ENCODE measurements around the gene EPB42.
"Not testable (repeated sequence)": the region's sequence is repeated elsewhere in the genome, so short reads cannot be mapped to it uniquely, and the experiment has no call there.

EPB42 gene

GRCh38 chr15:43189296-43189695, 31.5 kb downstream of the EPB42 start:
- peak in 1 of 2 donors; percentile 15 for DNase-seq (ENCODE audit: low read depth in 2 of 2)
- no peak for TF ChIP-seq CTCF (IDR thresholded peaks at IDR 0.05; ENCODE audit: low read depth, low read length)
- no peak overlapping the region for H3K4me3 ChIP-seq (replicated peaks in 1 of 2; ENCODE audit: low read depth in 2 of 2, low read length in 2 of 2)

GRCh38 chr15:43187544-43188155, 33.2 kb downstream of the EPB42 start:
- TF ChIP-seq CTCF (IDR thresholded peaks at IDR 0.05; ENCODE audit: low read depth, low read length): peak; percentile 65
- H3K4me3 ChIP-seq (replicated peaks in 1 of 2; ENCODE audit: low read depth in 2 of 2, low read length in 2 of 2): no peak overlapping the region
- DNase-seq (ENCODE audit: low read depth in 2 of 2): peak; percentile 71 to 79

DNA sequence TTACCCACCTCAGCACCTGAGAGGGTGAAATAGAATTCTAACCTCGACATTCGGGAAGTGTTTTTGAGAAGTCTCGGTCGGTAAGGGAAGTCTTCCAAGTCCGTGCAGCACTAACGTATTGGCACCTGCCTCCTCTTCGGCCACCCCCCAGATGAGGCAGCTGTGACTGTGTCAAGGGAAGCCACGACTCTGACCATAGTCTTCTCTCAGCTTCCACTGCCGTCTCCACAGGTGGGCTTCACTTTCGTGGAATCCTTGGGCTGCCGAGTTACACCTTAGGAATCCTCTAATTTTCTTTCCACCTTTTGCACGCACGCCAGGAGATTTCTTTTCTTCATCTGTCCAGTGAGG, 34.8 kb downstream of the EPB42 start:
- no peak for DNase-seq (ENCODE audit: low read depth in 2 of 2)
- H3K4me3 ChIP-seq (replicated peaks in 1 of 2; ENCODE audit: low read depth in 2 of 2, low read length in 2 of 2): peak overlapping the region; percentile 74 to 81
- TF ChIP-seq CTCF (IDR thresholded peaks at IDR 0.05; ENCODE audit: low read depth, low read length): no peak

DNA sequence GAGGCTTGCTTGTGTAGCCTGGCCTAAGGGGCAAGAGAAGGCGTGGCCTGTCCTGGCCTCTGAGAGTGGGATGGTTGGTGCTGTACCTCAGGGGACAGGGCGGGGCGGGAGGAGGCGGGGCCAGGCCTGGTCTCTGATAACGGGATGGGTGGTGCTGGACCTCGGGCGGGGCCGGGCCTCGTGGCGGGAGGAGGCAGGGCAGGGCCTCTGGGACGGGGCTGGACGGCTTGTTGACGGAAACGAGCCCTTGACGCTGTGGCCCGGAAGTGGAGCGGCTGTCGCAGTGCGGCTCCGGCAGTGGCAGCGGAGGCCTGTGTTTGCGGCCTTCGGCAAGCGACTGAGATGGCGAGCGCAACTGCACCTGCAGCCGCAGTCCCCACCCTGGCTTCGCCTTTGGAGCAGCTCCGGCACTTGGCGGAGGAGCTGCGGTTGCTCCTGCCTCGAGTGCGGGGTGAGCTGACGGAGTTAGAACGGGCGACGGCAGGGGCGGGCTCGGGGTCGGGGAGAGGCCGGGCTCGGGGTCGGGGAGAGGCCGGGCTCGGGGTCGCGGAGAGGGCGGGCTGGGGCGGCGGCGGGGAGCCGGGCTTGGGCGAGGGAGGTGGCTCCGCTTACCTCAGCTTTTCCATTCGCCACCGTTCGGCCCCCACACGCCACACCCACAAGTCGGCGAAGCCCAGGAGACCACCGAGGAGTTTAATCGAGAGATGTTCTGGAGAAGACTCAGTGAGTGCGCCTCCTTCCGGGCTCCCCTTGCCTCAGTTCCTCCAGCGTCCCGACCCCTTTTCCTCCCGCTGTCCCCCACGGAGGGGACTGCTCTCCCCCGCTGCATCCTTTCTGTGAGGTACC, 35.4 kb downstream of the EPB42 start, which contains the start of gene CCNDBP1:
TSS of gene CCNDBP1 (plus strand) at position 247 of the 846 bp plus-strand sequence. CDS start at position 343, 96 bp downstream.
- H3K4me3 ChIP-seq (replicated peaks in 1 of 2; ENCODE audit: low read depth in 2 of 2, low read length in 2 of 2): peak within 1 kb of the TSS; percentile 74 to 81
- TF ChIP-seq CTCF (IDR thresholded peaks at IDR 0.05; ENCODE audit: low read depth, low read length): peak; percentile 40
- peak; percentile 68 to 77 for DNase-seq (ENCODE audit: low read depth in 2 of 2)

DNA sequence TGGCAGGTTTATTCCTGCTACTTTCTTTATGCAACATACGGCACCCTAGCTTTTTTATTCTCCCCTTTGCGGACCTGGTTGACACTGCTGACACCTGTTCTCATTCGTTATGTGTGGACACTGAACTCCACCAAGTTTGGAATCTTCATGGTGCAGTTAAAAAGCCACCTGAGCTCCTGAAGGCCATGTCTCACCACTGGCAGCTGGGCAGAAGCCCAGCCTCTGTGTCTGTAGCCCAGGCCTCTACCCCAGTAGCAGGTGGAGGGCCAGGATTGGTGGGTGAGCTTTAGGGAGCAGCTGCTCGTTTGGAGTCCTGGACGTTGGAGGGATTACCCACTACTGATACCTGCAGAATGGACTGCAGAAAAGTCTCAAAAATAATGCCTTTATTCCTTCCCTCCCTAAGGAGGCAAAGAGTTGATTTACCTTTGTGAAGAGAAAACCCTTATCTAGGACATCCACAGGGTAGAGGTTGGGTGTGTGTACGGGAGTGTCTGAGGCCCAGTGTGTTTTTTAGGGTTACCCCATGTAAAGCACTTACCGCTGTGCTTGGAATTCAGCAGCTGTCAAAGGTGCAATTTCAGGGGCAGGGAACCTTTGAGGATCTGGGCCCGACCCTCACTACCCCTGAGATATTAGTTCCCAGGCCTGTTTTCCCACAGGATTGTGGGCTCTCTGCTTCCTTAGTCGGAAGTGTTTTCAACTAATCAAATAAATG, 36.3 kb downstream of the EPB42 start:
- TF ChIP-seq CTCF (IDR thresholded peaks at IDR 0.05; ENCODE audit: low read depth, low read length): no peak
- H3K4me3 ChIP-seq (replicated peaks in 1 of 2; ENCODE audit: low read depth in 2 of 2, low read length in 2 of 2): peak overlapping the region; percentile 74 to 81
- DNase-seq (ENCODE audit: low read depth in 2 of 2): no peak

- H3K4me3 ChIP-seq (replicated peaks in 1 of 2; ENCODE audit: low read depth in 2 of 2, low read length in 2 of 2): no peak overlapping the region
- no peak for TF ChIP-seq CTCF (IDR thresholded peaks at IDR 0.05; ENCODE audit: low read depth, low read length)
- DNase-seq (ENCODE audit: low read depth in 2 of 2): no peak
These were observed 37.5 kb downstream of the EPB42 start for GRCh38 chr15:43183270-43183669.

DNA sequence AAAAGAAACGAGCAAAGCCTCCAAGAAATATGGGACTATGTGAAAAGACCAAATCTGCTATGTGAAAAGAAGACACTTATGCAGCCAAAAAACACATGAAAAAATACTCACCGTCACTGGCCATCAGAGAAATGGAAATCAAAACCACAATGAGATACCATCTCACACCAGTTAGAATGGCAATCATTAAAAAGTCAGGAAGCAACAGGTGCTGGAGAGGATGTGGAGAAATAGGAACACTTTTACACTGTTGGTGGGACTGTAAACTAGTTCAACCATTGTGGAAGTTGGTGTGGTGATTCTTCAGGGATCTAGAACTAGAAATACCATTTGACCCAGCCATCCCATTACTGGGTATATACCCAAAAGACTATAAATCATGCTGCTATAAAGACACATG, 43.7 kb downstream of the EPB42 start:
- DNase-seq (ENCODE audit: low read depth in 2 of 2); H3K4me3 ChIP-seq (replicated peaks in 1 of 2; ENCODE audit: low read depth in 2 of 2, low read length in 2 of 2): not testable (repeated sequence)

DNA sequence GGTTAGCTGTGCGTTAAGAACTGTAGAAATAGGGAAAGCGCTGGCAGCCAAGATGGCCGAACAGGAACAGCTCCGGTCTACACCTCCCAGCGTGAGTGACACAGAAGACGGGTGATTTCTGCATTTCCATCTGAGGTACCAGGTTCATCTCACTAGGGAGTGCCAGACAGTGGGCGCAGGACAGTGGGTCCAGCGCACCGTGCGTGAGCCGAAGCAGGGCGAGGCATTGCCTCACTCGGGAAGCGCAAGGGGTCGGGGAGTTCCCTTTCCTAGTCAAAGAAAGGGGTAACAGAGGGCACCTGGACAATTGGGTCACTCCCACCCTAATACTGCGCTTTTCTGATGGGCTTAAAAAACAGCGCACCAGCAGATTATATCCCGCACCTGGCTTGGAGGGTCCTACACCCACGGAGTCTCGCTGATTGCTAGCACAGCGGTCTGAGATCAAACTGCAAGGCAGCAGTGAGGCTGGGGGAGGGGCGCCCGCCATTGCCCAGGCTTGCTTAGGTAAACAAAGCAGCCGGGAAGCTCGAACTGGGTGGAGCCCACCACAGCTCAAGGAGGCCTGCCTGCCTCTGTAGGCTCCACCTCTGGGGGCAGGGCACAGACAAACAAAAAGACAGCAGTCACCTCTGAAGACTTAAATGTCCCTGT, 45.0 kb downstream of the EPB42 start:
- H3K4me3 ChIP-seq (replicated peaks in 1 of 2; ENCODE audit: low read depth in 2 of 2, low read length in 2 of 2); DNase-seq (ENCODE audit: low read depth in 2 of 2): not testable (repeated sequence)

All from cardiac fibroblast (primary cell).